ENCODE data around the gene RPS6KC1.

DNA sequence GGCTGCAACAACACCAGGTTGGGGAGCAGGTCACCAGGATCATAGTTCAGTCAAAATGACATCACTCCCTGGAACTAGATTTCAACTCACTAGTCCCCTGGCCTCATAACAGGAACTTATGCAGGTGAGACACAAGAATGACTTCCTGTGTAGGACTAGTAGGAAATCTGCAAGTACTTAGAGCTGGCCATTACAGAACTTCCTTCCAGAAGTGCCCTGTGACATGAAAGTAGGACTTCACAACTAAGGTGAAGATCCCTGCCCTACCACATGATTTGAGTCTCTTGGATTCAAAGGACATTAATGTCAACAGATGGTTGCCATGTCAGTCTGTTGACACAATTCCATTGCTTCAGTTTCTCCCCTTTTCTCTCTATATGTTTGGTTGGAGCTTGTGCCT, 223.1 kb downstream of the RPS6KC1 start:
- no peak for TF ChIP-seq CTCF (IDR thresholded peaks at IDR 0.05)
- no peak for TF ChIP-seq POLR2A (IDR thresholded peaks at IDR 0.05)
- TF ChIP-seq EP300 (IDR thresholded peaks at IDR 0.05): no peak

Measured in ovary (tissue), 3 donors.